ENCODE data around the gene ZNF644.
"Not testable (repeated sequence)": the region's sequence is repeated elsewhere in the genome, so short reads cannot be mapped to it uniquely, and the experiment has no call there.

ZNF644 gene

DNA sequence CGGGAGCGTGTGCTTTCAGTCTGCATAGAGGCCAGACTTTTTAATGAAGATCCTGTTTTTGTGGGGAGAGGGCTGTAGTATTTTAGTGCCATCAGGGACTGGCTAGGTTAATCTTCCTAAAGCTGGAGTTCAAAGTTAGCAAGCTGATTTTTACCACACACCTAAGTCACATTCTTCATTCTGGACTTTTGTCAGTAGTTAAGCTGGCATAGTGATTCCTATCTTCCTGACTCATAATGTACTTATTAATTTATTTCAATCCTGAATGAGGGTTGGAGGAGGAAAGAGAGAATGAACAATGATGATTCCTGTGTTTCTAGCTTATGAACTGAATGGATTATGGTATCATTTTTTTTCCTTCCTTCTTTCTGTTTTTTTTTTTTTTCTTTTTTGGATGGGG is 24.9 kb upstream of the ZNF644 start:
- Histone ChIP-seq H3K4me1 (ENCODE audit: low read depth, poor library complexity, severe bottlenecking) (no peaks in the 10 kb centered on the region), H3K79me2 (ENCODE audit: insufficient read depth, low read depth) (no peaks in the 10 kb centered on the region), H3K4me3 (IDR thresholded peaks at IDR 0.05; ENCODE audit: insufficient read depth, low read depth, low read length) (no peak overlapping the region), H2AFZ (ENCODE audit: low read depth) (no peak overlapping the region), H3K9ac (no peak overlapping the region), H3K36me3 (ENCODE audit: insufficient read depth) (no peaks in the 10 kb centered on the region), H3K27ac (no peak overlapping the region), H3K27me3 (ENCODE audit: insufficient read depth, low read depth) (no peaks in the 10 kb centered on the region), H4K20me1 (ENCODE audit: insufficient read depth) (no peaks in the 10 kb centered on the region), H3K4me2 (no peak overlapping the region)
- TF ChIP-seq, protein P1, sequence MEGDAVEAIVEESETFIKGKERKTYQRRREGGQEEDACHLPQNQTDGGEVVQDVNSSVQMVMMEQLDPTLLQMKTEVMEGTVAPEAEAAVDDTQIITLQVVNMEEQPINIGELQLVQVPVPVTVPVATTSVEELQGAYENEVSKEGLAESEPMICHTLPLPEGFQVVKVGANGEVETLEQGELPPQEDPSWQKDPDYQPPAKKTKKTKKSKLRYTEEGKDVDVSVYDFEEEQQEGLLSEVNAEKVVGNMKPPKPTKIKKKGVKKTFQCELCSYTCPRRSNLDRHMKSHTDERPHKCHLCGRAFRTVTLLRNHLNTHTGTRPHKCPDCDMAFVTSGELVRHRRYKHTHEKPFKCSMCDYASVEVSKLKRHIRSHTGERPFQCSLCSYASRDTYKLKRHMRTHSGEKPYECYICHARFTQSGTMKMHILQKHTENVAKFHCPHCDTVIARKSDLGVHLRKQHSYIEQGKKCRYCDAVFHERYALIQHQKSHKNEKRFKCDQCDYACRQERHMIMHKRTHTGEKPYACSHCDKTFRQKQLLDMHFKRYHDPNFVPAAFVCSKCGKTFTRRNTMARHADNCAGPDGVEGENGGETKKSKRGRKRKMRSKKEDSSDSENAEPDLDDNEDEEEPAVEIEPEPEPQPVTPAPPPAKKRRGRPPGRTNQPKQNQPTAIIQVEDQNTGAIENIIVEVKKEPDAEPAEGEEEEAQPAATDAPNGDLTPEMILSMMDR (conservative IDR thresholded peaks at IDR 0.05; ENCODE audit: low read depth, low read length): no peak

DNA sequence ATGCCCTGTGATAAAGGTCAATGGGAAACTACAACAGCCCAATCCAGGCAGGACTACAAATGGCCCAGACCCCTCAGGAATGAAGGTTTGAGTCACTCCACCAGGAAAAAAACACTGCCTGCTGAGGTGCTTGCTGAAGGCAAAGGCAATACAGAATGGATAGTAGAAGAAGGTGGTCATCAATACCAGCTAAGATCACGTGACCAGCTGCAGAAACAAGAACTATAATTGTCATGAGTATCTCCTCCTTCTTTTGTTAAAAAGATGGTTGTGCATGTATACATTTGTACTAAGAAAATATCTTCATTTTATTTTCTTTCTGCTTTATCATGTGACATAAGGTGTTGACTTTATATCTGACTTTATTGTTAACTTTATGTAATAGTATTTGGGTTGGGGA is 23.4 kb upstream of the ZNF644 start:
- Histone ChIP-seq H3K27ac (no peak overlapping the region), H3K4me3 (IDR thresholded peaks at IDR 0.05; ENCODE audit: insufficient read depth, low read depth, low read length) (no peak overlapping the region), H3K4me1 (ENCODE audit: low read depth, poor library complexity, severe bottlenecking) (no peaks in the 10 kb centered on the region), H3K4me2 (no peak overlapping the region), H3K9ac (no peak overlapping the region), H3K27me3 (ENCODE audit: insufficient read depth, low read depth) (no peaks in the 10 kb centered on the region), H2AFZ (ENCODE audit: low read depth) (no peak overlapping the region), H3K36me3 (ENCODE audit: insufficient read depth) (no peaks in the 10 kb centered on the region), H3K79me2 (ENCODE audit: insufficient read depth, low read depth) (no peaks in the 10 kb centered on the region), H4K20me1 (ENCODE audit: insufficient read depth) (no peaks in the 10 kb centered on the region)
- TF ChIP-seq, protein P1 (conservative IDR thresholded peaks at IDR 0.05; ENCODE audit: low read depth, low read length): no peak

DNA sequence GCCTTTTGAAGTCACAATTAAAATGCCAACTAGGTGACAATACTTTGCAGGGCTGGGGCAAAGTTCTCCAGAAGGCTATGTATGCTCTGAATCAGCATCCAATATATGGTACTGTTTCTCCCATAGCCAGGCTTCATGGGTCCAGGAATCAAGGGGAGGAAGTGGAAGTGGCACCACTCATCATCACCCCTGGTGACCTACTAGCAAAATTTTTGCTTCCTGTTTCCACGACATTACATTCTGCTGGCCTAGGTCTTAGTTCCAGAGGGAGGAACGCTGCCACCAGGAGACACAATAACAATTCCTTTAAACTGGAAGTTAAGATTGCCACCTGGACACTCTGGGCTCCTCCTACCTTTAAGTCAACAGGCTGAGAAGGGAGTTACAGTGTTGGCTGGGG is 22.9 kb upstream of the ZNF644 start:
- not testable (repeated sequence) for H3K4me3 ChIP-seq (IDR thresholded peaks at IDR 0.05; ENCODE audit: insufficient read depth, low read depth, low read length); H3K4me2 ChIP-seq; H3K27me3 ChIP-seq (ENCODE audit: insufficient read depth, low read depth); H4K20me1 ChIP-seq (ENCODE audit: insufficient read depth); H3K79me2 ChIP-seq (ENCODE audit: insufficient read depth, low read depth); H3K36me3 ChIP-seq (ENCODE audit: insufficient read depth); H3K27ac ChIP-seq; H3K9ac ChIP-seq; H2AFZ ChIP-seq (ENCODE audit: low read depth); H3K4me1 ChIP-seq (ENCODE audit: low read depth, poor library complexity, severe bottlenecking)

DNA sequence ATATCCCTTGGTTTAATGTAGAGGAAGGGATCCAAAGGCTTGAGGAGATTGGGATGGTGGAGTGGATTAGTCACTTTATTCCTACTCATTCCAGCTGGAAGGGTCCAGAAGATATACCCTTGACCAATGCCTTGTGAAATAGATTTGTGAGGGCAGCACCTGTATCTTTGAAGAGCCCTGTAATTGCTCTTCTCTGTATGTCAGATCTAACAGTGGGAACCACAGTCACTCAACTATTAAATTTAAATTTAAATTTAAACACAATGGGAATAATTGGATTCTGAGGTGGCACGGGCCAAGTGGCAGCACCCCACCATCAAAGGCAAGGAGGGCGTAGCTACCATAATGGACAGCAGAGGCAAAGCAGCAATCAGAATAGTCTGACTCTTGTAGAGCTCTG is 20.5 kb upstream of the ZNF644 start:
- H2AFZ ChIP-seq (ENCODE audit: low read depth); H3K27me3 ChIP-seq (ENCODE audit: insufficient read depth, low read depth); H3K36me3 ChIP-seq (ENCODE audit: insufficient read depth); H3K79me2 ChIP-seq (ENCODE audit: insufficient read depth, low read depth); H3K4me1 ChIP-seq (ENCODE audit: low read depth, poor library complexity, severe bottlenecking); H3K4me2 ChIP-seq; H3K27ac ChIP-seq; H3K4me3 ChIP-seq (IDR thresholded peaks at IDR 0.05; ENCODE audit: insufficient read depth, low read depth, low read length); H4K20me1 ChIP-seq (ENCODE audit: insufficient read depth); H3K9ac ChIP-seq: not testable (repeated sequence)

DNA sequence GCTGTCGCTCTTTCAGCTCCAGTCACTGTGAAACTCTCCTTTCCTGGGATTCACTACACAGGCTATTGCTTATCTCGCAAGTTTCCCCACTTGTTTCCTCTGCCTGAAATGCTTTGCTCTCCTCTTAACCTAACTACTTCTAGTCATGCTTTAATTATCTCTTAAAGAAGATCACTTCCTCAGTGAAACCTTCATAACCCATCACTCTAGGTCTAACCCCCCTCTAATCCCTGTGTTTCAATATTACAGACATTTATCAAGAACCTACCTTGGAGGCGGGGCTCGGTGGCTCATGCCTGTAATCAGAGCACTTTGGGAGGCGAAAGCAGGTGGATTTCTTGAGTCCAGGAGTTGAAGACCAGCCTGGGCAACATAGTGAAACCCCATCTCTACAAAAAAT is 16.7 kb upstream of the ZNF644 start:
- H3K9ac ChIP-seq: no peak overlapping the region
- TF ChIP-seq, protein P1 (conservative IDR thresholded peaks at IDR 0.05; ENCODE audit: low read depth, low read length): no peak
- H3K27ac ChIP-seq: no peak overlapping the region
- no peak overlapping the region for H3K4me2 ChIP-seq
- no peaks in the 10 kb centered on the region for H3K36me3 ChIP-seq (ENCODE audit: insufficient read depth)
- no peaks in the 10 kb centered on the region for H3K4me1 ChIP-seq (ENCODE audit: low read depth, poor library complexity, severe bottlenecking)
- H2AFZ ChIP-seq (ENCODE audit: low read depth): no peak overlapping the region
- no peak overlapping the region for H3K4me3 ChIP-seq (IDR thresholded peaks at IDR 0.05; ENCODE audit: insufficient read depth, low read depth, low read length)
- H4K20me1 ChIP-seq (ENCODE audit: insufficient read depth): no peaks in the 10 kb centered on the region
- no peaks in the 10 kb centered on the region for H3K79me2 ChIP-seq (ENCODE audit: insufficient read depth, low read depth)
- H3K27me3 ChIP-seq (ENCODE audit: insufficient read depth, low read depth): no peaks in the 10 kb centered on the region

Measured in KMS-11 (cell line).